ENCODE measurements around the gene TTLL8.

The TTLL8 gene

GRCh38 chr22:50058061-50058905 is at the start of gene TTLL8:
Gene TTLL8 (minus strand): TSS chr22:50058298.
- H3K4me3 ChIP-seq (replicated peaks; ENCODE audit: low read depth, low read length), result no peak within 1 kb of the TSS
- DNase-seq (ENCODE audit: extremely low read depth, low read depth), result no peak
- no peak for TF ChIP-seq CTCF (IDR thresholded peaks at IDR 0.05; ENCODE audit: low read depth, low read length, missing control alignments)

DNA sequence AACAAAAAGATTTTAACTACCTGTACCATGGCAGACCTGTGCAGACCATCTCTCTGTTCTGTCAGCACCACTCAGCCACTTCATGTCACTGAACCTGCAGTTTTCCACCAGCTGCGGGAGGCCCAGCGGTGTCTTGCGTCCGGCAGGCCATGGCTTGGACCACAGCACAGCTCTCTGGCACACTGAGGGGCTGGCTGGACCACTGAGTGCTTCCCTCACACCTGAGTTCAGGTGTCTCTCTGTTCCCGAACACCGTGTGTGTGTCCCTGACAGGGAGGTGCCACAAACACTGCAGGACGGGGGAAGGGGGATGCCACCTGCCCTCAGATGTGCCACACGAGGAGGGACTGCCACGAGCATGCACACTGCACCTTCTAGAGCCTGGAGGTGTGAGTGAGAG is 49.4 kb upstream of the TTLL8 start:
- TF ChIP-seq CTCF (IDR thresholded peaks at IDR 0.05; ENCODE audit: low read depth, low read length, missing control alignments), result no peak
- DNase-seq (ENCODE audit: extremely low read depth, low read depth), result no peak
- no peak overlapping the region for H3K4me3 ChIP-seq (replicated peaks; ENCODE audit: low read depth, low read length)

DNA sequence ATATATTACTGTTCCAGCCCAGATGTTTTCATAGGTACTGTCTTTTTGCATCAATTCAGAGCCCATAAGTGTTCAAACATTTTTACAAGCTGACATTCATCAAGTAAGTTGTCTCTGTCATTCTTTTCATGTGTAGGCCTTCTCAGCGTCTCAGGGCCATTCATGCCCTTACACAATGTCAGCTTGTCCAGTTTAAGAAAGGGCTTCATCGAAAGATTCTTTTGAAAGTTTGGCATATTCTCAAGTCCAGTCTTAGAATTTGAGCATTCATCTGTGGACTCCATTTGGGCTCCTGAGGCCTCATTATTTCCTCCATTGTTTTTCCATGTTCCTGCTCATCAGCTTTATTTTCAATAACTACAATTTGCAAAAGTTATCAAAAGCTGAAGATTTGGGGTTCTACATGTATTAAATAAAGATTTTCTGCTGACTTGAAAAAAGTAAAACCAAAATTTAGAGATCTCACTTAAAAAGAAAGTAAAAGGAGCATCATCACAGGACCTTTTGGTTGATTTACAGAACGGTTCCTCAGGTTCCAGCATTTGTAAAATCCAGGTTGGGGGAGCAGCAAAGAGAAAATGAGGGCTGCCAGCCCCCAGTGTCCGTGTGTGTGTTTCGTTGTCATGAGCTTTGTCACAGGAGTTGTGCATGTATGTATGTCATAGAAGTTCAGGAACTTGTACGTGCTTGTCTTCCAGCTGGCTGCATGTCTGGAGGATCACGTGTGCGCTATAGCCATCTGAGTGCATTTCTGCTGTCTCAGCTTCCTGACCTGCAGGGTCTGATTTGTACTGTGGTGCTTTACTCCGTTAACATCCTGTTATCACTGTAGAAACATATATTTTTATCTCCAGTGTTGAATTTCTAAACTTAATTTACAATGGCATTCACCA is 47.4 kb upstream of the TTLL8 start:
- no peak for TF ChIP-seq CTCF (IDR thresholded peaks at IDR 0.05; ENCODE audit: low read depth, low read length, missing control alignments)
- no peak overlapping the region for H3K4me3 ChIP-seq (replicated peaks; ENCODE audit: low read depth, low read length)
- DNase-seq (ENCODE audit: extremely low read depth, low read depth), result no peak

GRCh38 chr22:50104141-50104544 is 46.0 kb upstream of the TTLL8 start:
- no peak overlapping the region for H3K4me3 ChIP-seq (replicated peaks; ENCODE audit: low read depth, low read length)
- TF ChIP-seq CTCF (IDR thresholded peaks at IDR 0.05; ENCODE audit: low read depth, low read length, missing control alignments), result no peak
- no peak for DNase-seq (ENCODE audit: extremely low read depth, low read depth)

DNA sequence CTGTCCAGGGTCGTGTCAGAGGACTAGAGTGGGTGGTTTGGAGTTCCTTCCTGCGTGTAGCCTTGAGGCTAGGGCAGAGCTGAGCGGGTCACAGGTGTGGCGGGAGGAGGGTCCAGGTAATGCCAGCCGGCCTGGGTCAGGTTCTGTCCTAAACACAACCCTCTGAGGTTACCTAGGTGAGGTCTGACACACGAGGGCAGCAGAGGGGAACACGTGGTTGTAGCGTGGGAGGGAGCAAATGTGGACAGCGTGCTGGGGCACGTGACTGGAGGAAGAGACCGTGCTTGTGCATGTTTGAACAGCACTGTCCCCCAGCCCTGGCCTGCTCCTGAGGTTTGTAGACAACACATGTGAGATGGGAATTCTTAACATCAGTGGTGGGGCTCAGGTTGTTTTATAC is 44.8 kb upstream of the TTLL8 start:
- no peak overlapping the region for H3K4me3 ChIP-seq (replicated peaks; ENCODE audit: low read depth, low read length)
- TF ChIP-seq CTCF (IDR thresholded peaks at IDR 0.05; ENCODE audit: low read depth, low read length, missing control alignments), result no peak
- DNase-seq (ENCODE audit: extremely low read depth, low read depth), result no peak

- TF ChIP-seq CTCF (IDR thresholded peaks at IDR 0.05; ENCODE audit: low read depth, low read length, missing control alignments), result no peak
- H3K4me3 ChIP-seq (replicated peaks; ENCODE audit: low read depth, low read length), result no peak overlapping the region
- DNase-seq (ENCODE audit: extremely low read depth, low read depth), result no peak
These were observed 43.9 kb upstream of the TTLL8 start for GRCh38 chr22:50101870-50102565.

Measured in HFF-Myc (cell line).